HepG2 (cell line): Measurements from ENCODE around the gene C2orf92. TPM values are rescaled to one million over a fixed set of nuclear protein-coding genes. Genes with fewer than 3 reads are reported as not detected.
A peak's percentile ranks its signal among the peaks of the same experiment; 100 is the strongest.

Source experiments
- DPF2 ChIP-seq: sonication (generic); formaldehyde crosslinking; IDR thresholded peaks from 2 replicates; pipeline ENCODE4 v1.4.0; 2020; ENCODE audit warnings: mild to moderate bottlenecking, low read depth, missing genetic modification reagents, borderline replicate concordance
- HOXA3 ChIP-seq: sonication (generic); formaldehyde crosslinking; IDR thresholded peaks from 2 replicates; pipeline ENCODE4 v1.5.0; 2020; ENCODE audit warnings: missing genetic modification reagents
- HOXA7 ChIP-seq: sonication (generic); formaldehyde crosslinking; IDR thresholded peaks from 2 replicates; pipeline ENCODE4 v1.8.1; 2022; ENCODE audit warnings: mild to moderate bottlenecking, missing genetic modification reagents, moderate library complexity
- MED1 ChIP-seq: sonication (generic); formaldehyde crosslinking; IDR thresholded peaks from 2 replicates; pipeline ENCODE4 v1.4.0; 2020; ENCODE audit warnings: missing genetic modification reagents
- MEF2D ChIP-seq: sonication (generic); formaldehyde crosslinking; IDR thresholded peaks from 2 replicates; pipeline ENCODE4 v1.5.1; 2020; ENCODE audit warnings: mild to moderate bottlenecking, missing genetic modification reagents
- MTF1 ChIP-seq: sonication (generic); formaldehyde crosslinking; IDR thresholded peaks from 2 replicates; pipeline ENCODE4 v1.5.0; 2020; ENCODE audit warnings: missing genetic modification reagents
- SYNCRIP ChIP-seq: fragments of 200-400 bp; formaldehyde crosslinking; IDR thresholded peaks from 2 replicates; pipeline ENCODE4 v1.6.1; 2018; ENCODE audit warnings: mild to moderate bottlenecking, low read depth, low read length; ENCODE audit not compliant: insufficient read depth
- TOE1 ChIP-seq: sonication (generic); formaldehyde crosslinking; IDR thresholded peaks from 2 replicates; pipeline ENCODE4 v1.4.0; 2020; ENCODE audit warnings: mild to moderate bottlenecking, missing genetic modification reagents
- polyA plus RNA-seq, 8 experiments: library from polyadenylated mRNA; depleted of rRNA in 3 of 8; stranded (reverse) in 7 of 8; unstranded in 1 of 8; fragments of >200 nt; fragmentation: Illumina TruSeq in 4 of 8; extraction: Trizol in 4 of 8; gene quantifications; 2 replicates each; pipeline versions ENCODE4 v1.2.1 to v1.2.3, GENCODE V29; 2011 to 2016; ENCODE audit warnings: low read depth in 4 of 8, missing spikeins in 1 of 8, mixed read lengths in 1 of 8; ENCODE audit not compliant: insufficient read depth in 1 of 8
- total RNA-seq, 5 experiments: library from RNA; depleted of rRNA; stranded (reverse); fragments of >200 nt; fragmentation: Illumina TruSeq; extraction: Trizol; gene quantifications; 2 replicates each; pipeline ENCODE4 v1.2.3, GENCODE V29; 2016; ENCODE audit warnings: low read depth in 1 of 5
- TF ChIP-seq, protein P1 (sequence below): sonication (generic); formaldehyde crosslinking; conservative IDR thresholded peaks from 2 replicates; pipeline ENCODE4 v1.4.0; 2020; ENCODE audit warnings: missing genetic modification reagents
- TF ChIP-seq, protein P2 (sequence below): IDR thresholded peaks from 2 replicates; pipeline ENCODE4 v1.6.1; 2016; ENCODE audit warnings: low read depth
- TF ChIP-seq, protein P3 (sequence below): sonication (generic); formaldehyde crosslinking; IDR thresholded peaks from 2 replicates; pipeline ENCODE4 v1.4.0; 2020; ENCODE audit warnings: missing genetic modification reagents, borderline replicate concordance
- TF ChIP-seq, protein P4 (sequence below): sonication (generic); formaldehyde crosslinking; IDR thresholded peaks from 2 replicates; pipeline ENCODE4 v1.4.0; 2020; ENCODE audit warnings: missing genetic modification reagents, borderline replicate concordance
- TF ChIP-seq, protein P5 (sequence below): IDR thresholded peaks from 2 replicates; pipeline ENCODE4 v1.6.1; 2016; ENCODE audit warnings: mild to moderate bottlenecking

Gene C2orf92
- total and polyA plus RNA-seq, 2 of the 13 experiments (the other 11 are each of a cell fraction or from before 2014, with no cell fraction given) = 4.9 to 5.0 TPM

DNA sequence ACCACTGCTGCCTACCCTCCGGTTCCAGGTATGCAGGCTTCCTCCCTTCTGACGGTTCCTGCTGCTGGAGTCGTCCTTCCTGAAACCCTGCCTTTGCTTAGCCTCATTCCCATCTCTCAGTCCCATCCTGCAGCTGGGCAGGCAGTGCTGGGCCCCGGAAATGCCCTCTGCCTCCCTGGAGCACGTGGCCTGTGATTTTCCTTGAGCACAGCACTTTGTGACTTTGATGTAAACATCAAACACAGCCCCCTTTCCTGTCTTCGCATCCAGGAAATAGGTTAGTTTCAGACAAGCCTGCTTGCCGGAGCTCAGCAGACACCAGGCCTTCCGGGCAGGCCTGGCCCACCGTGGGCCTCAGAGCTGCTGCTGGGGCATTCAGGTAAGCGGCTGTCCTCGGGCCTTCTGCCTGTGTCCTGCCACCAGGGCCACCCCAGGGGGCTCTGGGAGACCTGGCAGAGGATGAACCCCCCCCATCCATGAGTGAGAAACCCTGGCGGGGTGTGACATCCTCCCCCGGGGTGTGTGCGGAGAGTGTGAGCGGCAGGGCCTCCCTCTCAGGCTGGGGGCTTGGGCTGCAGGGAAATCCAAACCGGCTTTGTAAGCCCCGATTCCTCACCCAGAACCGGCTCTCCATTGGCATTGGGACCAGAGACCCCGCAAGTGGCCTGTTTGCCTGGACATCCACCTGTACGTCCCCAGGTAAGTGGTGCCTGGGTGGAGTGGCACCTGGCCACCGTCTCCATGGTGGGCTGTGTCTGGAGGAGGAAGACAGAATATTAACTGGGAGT lies 44.0 kb downstream of the C2orf92 start, which contains the start of gene ZAP70 (continued):
- TF ChIP-seq, protein P1, sequence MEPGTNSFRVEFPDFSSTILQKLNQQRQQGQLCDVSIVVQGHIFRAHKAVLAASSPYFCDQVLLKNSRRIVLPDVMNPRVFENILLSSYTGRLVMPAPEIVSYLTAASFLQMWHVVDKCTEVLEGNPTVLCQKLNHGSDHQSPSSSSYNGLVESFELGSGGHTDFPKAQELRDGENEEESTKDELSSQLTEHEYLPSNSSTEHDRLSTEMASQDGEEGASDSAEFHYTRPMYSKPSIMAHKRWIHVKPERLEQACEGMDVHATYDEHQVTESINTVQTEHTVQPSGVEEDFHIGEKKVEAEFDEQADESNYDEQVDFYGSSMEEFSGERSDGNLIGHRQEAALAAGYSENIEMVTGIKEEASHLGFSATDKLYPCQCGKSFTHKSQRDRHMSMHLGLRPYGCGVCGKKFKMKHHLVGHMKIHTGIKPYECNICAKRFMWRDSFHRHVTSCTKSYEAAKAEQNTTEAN (CRISPR knock-in tag) = 0 out of 2 replicates have a peak, but pooled peaks have one; percentile 29
- TF ChIP-seq HOXA3 (CRISPR knock-in tag) = 0 out of 2 replicates have a peak, but pooled peaks have one; percentile 15
- no peak for TF ChIP-seq TOE1 (CRISPR knock-in tag)
- no peak for TF ChIP-seq SYNCRIP
- TF ChIP-seq, protein P2, sequence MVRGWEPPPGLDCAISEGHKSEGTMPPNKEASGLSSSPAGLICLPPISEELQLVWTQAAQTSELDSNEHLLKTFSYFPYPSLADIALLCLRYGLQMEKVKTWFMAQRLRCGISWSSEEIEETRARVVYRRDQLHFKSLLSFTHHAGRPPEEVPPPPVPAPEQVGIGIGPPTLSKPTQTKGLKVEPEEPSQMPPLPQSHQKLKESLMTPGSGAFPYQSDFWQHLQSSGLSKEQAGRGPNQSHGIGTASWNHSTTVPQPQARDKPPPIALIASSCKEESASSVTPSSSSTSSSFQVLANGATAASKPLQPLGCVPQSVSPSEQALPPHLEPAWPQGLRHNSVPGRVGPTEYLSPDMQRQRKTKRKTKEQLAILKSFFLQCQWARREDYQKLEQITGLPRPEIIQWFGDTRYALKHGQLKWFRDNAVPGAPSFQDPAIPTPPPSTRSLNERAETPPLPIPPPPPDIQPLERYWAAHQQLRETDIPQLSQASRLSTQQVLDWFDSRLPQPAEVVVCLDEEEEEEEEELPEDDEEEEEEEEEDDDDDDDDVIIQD (CRISPR knock-in tag) = 0 out of 2 replicates have a peak, but pooled peaks have one; percentile 17
- TF ChIP-seq, protein P3, sequence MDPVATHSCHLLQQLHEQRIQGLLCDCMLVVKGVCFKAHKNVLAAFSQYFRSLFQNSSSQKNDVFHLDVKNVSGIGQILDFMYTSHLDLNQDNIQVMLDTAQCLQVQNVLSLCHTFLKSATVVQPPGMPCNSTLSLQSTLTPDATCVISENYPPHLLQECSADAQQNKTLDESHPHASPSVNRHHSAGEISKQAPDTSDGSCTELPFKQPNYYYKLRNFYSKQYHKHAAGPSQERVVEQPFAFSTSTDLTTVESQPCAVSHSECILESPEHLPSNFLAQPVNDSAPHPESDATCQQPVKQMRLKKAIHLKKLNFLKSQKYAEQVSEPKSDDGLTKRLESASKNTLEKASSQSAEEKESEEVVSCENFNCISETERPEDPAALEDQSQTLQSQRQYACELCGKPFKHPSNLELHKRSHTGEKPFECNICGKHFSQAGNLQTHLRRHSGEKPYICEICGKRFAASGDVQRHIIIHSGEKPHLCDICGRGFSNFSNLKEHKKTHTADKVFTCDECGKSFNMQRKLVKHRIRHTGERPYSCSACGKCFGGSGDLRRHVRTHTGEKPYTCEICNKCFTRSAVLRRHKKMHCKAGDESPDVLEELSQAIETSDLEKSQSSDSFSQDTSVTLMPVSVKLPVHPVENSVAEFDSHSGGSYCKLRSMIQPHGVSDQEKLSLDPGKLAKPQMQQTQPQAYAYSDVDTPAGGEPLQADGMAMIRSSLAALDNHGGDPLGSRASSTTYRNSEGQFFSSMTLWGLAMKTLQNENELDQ (CRISPR knock-in tag) = no peak
- TF ChIP-seq, protein P4, sequence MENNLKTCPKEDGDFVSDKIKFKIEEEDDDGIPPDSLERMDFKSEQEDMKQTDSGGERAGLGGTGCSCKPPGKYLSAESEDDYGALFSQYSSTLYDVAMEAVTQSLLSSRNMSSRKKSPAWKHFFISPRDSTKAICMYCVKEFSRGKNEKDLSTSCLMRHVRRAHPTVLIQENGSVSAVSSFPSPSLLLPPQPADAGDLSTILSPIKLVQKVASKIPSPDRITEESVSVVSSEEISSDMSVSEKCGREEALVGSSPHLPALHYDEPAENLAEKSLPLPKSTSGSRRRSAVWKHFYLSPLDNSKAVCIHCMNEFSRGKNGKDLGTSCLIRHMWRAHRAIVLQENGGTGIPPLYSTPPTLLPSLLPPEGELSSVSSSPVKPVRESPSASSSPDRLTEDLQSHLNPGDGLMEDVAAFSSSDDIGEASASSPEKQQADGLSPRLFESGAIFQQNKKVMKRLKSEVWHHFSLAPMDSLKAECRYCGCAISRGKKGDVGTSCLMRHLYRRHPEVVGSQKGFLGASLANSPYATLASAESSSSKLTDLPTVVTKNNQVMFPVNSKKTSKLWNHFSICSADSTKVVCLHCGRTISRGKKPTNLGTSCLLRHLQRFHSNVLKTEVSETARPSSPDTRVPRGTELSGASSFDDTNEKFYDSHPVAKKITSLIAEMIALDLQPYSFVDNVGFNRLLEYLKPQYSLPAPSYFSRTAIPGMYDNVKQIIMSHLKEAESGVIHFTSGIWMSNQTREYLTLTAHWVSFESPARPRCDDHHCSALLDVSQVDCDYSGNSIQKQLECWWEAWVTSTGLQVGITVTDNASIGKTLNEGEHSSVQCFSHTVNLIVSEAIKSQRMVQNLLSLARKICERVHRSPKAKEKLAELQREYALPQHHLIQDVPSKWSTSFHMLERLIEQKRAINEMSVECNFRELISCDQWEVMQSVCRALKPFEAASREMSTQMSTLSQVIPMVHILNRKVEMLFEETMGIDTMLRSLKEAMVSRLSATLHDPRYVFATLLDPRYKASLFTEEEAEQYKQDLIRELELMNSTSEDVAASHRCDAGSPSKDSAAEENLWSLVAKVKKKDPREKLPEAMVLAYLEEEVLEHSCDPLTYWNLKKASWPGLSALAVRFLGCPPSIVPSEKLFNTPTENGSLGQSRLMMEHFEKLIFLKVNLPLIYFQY (CRISPR knock-in tag) = no peak
- TF ChIP-seq MTF1 (CRISPR knock-in tag) = no peak
- no peak for TF ChIP-seq DPF2
- no peak for TF ChIP-seq HOXA7 (CRISPR knock-in tag)
- no peak for TF ChIP-seq MEF2D (CRISPR knock-in tag)
- TF ChIP-seq, protein P5, sequence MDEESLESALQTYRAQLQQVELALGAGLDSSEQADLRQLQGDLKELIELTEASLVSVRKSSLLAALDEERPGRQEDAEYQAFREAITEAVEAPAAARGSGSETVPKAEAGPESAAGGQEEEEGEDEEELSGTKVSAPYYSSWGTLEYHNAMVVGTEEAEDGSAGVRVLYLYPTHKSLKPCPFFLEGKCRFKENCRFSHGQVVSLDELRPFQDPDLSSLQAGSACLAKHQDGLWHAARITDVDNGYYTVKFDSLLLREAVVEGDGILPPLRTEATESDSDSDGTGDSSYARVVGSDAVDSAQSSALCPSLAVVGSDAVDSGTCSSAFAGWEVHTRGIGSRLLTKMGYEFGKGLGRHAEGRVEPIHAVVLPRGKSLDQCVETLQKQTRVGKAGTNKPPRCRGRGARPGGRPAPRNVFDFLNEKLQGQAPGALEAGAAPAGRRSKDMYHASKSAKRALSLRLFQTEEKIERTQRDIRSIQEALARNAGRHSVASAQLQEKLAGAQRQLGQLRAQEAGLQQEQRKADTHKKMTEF (CRISPR knock-in tag) = no peak
- peak; percentile 42; the same call in 1 of the 2 replicates for TF ChIP-seq MED1 (CRISPR knock-in tag)
